GM21737 (cell line): Measurements from ENCODE around the gene ZNF66.
A peak's percentile ranks its signal among the peaks of the same experiment; 100 is the strongest.
"Not testable (repeated sequence)": the region's sequence is repeated elsewhere in the genome, so short reads cannot be mapped to it uniquely, and the experiment has no call there.

ENCODE experiments used
- ATAC-seq: cut with Tn5 transposase; IDR thresholded peaks from one replicate; pipeline ENCODE4 v1.9.1; 2021; ENCODE audit warnings: mild to moderate bottlenecking, moderate library complexity; ENCODE audit not compliant: unreplicated experiment

Gene ZNF66

GRCh38 chr19:20776083-20777076, at the start of gene ZNF66:
ZNF66 (plus strand) TSS chr19:20776304; CDS start chr19:20776448, 144 bp downstream.
- peak; percentile 97 for ATAC-seq

- not testable (repeated sequence) for ATAC-seq
Observed at GRCh38 chr19:20750169-20750568, 25.9 kb upstream of the ZNF66 start.

GRCh38 chr19:20752291-20752690, 23.8 kb upstream of the ZNF66 start:
- not testable (repeated sequence) for ATAC-seq

- ATAC-seq: not testable (repeated sequence)
Observed at GRCh38 chr19:20769225-20769736, 6.8 kb upstream of the ZNF66 start.

- ATAC-seq: no peak
Observed at GRCh38 chr19:20787786-20788185, 11.7 kb downstream of the ZNF66 start.

GRCh38 chr19:20791806-20792205, 15.7 kb downstream of the ZNF66 start:
- no peak for ATAC-seq

- not testable (repeated sequence) for ATAC-seq
Observed at GRCh38 chr19:20806311-20807262, 30.5 kb downstream of the ZNF66 start.

- no peak for ATAC-seq
Observed at GRCh38 chr19:20840371-20840770, 64.3 kb downstream of the ZNF66 start.
